ENCODE data around the gene NXF2. TPM values are rescaled to one million over a fixed set of nuclear protein-coding genes. Genes with fewer than 3 reads are reported as not detected.
A peak's percentile ranks its signal among the peaks of the same experiment; 100 is the strongest.
"Not testable (repeated sequence)": the region's sequence is repeated elsewhere in the genome, so short reads cannot be mapped to it uniquely, and the experiment has no call there.

Gene NXF2, protein sequence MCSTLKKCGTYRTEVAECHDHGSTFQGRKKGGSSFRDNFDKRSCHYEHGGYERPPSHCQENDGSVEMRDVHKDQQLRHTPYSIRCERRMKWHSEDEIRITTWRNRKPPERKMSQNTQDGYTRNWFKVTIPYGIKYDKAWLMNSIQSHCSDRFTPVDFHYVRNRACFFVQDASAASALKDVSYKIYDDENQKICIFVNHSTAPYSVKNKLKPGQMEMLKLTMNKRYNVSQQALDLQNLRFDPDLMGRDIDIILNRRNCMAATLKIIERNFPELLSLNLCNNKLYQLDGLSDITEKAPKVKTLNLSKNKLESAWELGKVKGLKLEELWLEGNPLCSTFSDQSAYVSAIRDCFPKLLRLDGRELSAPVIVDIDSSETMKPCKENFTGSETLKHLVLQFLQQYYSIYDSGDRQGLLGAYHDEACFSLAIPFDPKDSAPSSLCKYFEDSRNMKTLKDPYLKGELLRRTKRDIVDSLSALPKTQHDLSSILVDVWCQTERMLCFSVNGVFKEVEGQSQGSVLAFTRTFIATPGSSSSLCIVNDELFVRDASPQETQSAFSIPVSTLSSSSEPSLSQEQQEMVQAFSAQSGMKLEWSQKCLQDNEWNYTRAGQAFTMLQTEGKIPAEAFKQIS
- total RNA-seq (2022), result not detected in 2 replicates
- not detected for Bru-seq, nascent RNA
- not detected for BruChase-seq, experiment 1, labeled RNA remaining after a 6-hour chase
- percentile 0 among the genes with signal in this experiment for BruChase-seq, experiment 2, labeled RNA remaining after a 2-hour chase
- long read RNA-seq, result 0 reads

DNA sequence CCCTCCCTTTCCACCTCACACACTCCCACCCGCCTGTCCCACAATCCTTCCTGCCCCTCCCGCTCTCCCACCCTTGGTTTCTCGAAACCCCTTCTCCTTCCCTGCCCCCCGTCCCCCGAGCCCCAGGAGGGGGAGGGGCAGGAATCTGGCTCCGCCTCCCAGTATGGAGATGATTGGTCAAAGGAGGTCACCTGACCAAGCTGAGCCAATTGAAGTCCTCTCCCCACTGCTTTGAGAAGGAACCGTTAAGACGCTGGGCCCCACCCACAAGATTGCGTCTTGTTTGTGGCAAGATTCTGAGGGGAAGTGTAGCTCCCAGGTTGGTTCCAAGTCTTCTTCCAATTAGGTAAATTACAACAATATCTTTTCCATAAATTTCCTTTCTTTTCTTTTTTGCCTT is at the start of gene NXF2:
TSS of gene NXF2 (plus strand) at position 275 of the 400 bp plus-strand sequence. CDS start 59,912 bp downstream, outside the sequence.
- H3K9me3 Mint-ChIP-seq (ENCODE audit: low read depth, unreplicated experiment); H3K4me1 Mint-ChIP-seq (ENCODE audit: low read depth, unreplicated experiment); H3K27me3 Mint-ChIP-seq (ENCODE audit: unreplicated experiment); H3K36me3 Mint-ChIP-seq (ENCODE audit: insufficient read depth, unreplicated experiment); BruUV-seq (replicated peaks); H3K4me3 Mint-ChIP-seq (ENCODE audit: low read depth, unreplicated experiment); CTCF ChIA-PET; DNase-seq; intact Hi-C loops (cut with micrococcal nuclease; ENCODE audit: unreplicated experiment); H3K27ac Mint-ChIP-seq (ENCODE audit: unreplicated experiment): not testable (repeated sequence)

DNA sequence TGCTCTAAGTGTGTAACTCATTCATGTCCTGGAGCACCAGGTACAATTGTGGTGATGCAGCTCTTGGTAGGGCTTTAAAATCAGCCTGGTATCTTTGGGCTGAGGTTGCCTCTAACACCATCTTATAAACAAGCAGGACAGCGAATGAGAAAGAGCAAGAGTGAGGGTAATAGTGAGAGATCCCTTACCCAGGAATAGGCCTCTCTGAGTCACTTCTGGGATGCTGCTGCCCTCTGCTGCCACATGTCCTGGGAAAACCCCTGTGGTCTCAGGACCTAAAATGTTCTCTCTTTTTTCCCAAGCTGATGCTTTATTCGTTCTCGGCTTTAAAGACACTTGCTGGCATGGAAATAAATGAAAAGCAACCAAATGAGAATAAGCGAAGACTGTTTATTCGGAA is 39.0 kb upstream of the NXF2 start:
- H3K27ac Mint-ChIP-seq (ENCODE audit: unreplicated experiment); H3K4me3 Mint-ChIP-seq (ENCODE audit: low read depth, unreplicated experiment); DNase-seq; BruUV-seq (replicated peaks); intact Hi-C loops (cut with micrococcal nuclease; ENCODE audit: unreplicated experiment); CTCF ChIA-PET; H3K9me3 Mint-ChIP-seq (ENCODE audit: low read depth, unreplicated experiment); H3K36me3 Mint-ChIP-seq (ENCODE audit: insufficient read depth, unreplicated experiment); H3K4me1 Mint-ChIP-seq (ENCODE audit: low read depth, unreplicated experiment); H3K27me3 Mint-ChIP-seq (ENCODE audit: unreplicated experiment): not testable (repeated sequence)

DNA sequence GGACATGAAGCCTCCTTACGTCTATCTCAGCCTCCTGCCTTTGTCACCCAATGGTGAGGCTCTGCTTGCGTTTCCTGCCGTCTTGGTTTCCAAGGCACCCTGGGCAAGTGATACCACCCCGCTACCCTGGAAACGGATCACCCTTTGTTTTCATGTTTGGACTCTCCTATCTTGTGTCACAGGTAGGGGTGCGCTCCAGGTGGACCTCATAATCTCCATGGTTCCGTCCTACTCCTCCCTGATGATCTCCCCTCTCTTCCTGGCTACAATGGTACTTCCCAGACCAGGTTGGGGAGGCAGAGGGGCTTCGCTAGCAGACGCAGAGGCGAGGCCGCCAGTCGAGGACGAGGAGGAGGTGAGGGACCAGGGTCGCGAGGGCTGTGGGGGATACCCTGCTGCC is 32.0 kb upstream of the NXF2 start, which contains the start of gene TCP11X1:
TSS of gene TCP11X1 (plus strand) at position 316 of the 400 bp plus-strand sequence.
- H3K27me3 Mint-ChIP-seq (ENCODE audit: unreplicated experiment); H3K4me3 Mint-ChIP-seq (ENCODE audit: low read depth, unreplicated experiment); H3K36me3 Mint-ChIP-seq (ENCODE audit: insufficient read depth, unreplicated experiment); H3K27ac Mint-ChIP-seq (ENCODE audit: unreplicated experiment); intact Hi-C loops (cut with micrococcal nuclease; ENCODE audit: unreplicated experiment); BruUV-seq (replicated peaks); CTCF ChIA-PET; H3K9me3 Mint-ChIP-seq (ENCODE audit: low read depth, unreplicated experiment); H3K4me1 Mint-ChIP-seq (ENCODE audit: low read depth, unreplicated experiment); DNase-seq: not testable (repeated sequence)

DNA sequence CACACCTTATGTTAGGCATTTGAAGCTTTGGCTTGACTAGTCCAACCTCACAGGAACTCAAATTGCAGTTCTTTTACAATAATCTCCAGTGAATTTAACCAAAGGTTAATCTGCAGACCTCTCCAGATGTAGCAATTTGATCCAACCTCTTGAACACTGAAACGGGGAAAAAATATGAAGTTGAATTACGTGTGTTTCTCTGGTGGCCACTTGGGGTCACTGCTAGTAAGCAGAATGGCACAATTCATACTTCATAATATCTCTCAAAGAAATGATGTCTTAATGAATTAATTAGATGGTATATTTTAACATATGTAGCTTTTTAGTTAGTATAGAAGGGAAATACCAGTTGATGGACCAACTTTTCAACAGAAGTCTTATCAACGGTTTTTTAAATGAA is 30.5 kb upstream of the NXF2 start:
- CTCF ChIA-PET; H3K27me3 Mint-ChIP-seq (ENCODE audit: unreplicated experiment); H3K27ac Mint-ChIP-seq (ENCODE audit: unreplicated experiment); H3K4me1 Mint-ChIP-seq (ENCODE audit: low read depth, unreplicated experiment); BruUV-seq (replicated peaks); H3K36me3 Mint-ChIP-seq (ENCODE audit: insufficient read depth, unreplicated experiment); DNase-seq; H3K4me3 Mint-ChIP-seq (ENCODE audit: low read depth, unreplicated experiment); H3K9me3 Mint-ChIP-seq (ENCODE audit: low read depth, unreplicated experiment); intact Hi-C loops (cut with micrococcal nuclease; ENCODE audit: unreplicated experiment): not testable (repeated sequence)

DNA sequence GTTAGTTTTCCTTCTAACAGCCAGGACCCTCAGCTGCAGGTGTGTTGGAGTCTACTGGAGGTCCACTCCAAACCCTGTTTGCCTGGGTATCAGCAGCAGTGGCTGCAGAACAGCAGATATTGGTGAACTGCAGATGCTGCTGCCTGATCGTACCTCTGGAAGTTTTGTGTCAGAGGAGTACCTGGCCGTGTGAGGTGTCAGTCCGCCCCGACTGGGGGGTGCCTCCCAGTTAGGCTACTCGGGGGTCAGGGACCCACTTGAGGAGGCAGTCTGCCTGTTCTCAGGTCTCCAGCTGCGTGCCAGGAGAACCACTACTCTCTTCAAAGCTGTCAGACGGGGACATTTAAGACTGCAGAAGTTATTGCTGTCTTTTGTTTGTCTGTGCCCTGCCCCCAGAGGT is 11.3 kb upstream of the NXF2 start:
- H3K36me3 Mint-ChIP-seq (ENCODE audit: insufficient read depth, unreplicated experiment); CTCF ChIA-PET; H3K27ac Mint-ChIP-seq (ENCODE audit: unreplicated experiment); H3K4me3 Mint-ChIP-seq (ENCODE audit: low read depth, unreplicated experiment); DNase-seq; BruUV-seq (replicated peaks); H3K4me1 Mint-ChIP-seq (ENCODE audit: low read depth, unreplicated experiment); H3K9me3 Mint-ChIP-seq (ENCODE audit: low read depth, unreplicated experiment); intact Hi-C loops (cut with micrococcal nuclease; ENCODE audit: unreplicated experiment); H3K27me3 Mint-ChIP-seq (ENCODE audit: unreplicated experiment): not testable (repeated sequence)

DNA sequence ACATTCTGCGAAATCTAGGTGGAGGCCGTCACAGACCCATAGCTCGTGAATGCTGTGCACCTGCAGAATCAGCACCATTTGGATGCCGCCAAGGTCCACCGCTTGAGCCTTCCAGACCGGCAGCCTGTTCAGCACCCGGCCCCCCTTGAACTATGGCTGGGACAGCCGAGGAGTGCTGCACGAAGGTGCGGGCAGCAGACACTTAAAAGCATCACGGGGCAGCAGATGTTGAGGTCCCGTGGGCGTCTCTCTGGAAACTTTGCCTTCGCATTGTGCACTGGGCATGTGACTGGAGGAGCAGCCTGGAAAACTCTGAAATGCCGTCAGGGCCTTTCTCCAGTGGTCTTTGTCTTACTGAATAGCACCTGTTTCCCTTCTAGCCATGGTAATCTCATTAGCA is 6.7 kb upstream of the NXF2 start:
- H3K27ac Mint-ChIP-seq (ENCODE audit: unreplicated experiment); BruUV-seq (replicated peaks); H3K4me3 Mint-ChIP-seq (ENCODE audit: low read depth, unreplicated experiment); H3K36me3 Mint-ChIP-seq (ENCODE audit: insufficient read depth, unreplicated experiment); H3K9me3 Mint-ChIP-seq (ENCODE audit: low read depth, unreplicated experiment); H3K27me3 Mint-ChIP-seq (ENCODE audit: unreplicated experiment); intact Hi-C loops (cut with micrococcal nuclease; ENCODE audit: unreplicated experiment); DNase-seq; CTCF ChIA-PET; H3K4me1 Mint-ChIP-seq (ENCODE audit: low read depth, unreplicated experiment): not testable (repeated sequence)

DNA sequence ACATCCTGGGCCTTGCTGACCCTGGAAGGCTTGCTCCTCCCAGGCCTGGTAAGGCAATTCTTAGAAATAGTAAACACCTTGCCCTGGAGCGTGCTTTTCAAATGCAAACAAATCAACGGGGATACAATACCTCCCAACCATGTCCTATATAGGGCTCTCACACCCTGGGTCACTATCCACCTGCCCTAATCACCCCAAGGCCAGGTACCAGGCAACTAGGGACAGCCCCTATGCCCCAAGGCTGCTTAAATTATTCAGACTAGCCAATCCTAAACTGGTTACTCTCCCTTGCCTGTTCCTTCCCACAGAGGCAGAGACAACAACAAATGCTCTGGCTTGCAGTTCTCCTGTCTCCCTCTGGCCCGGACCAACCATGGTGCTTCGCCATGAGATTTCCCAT is 25.3 kb downstream of the NXF2 start:
- CTCF ChIA-PET; H3K4me1 Mint-ChIP-seq (ENCODE audit: low read depth, unreplicated experiment); H3K4me3 Mint-ChIP-seq (ENCODE audit: low read depth, unreplicated experiment); DNase-seq; BruUV-seq (replicated peaks); H3K27ac Mint-ChIP-seq (ENCODE audit: unreplicated experiment); H3K27me3 Mint-ChIP-seq (ENCODE audit: unreplicated experiment); H3K9me3 Mint-ChIP-seq (ENCODE audit: low read depth, unreplicated experiment); intact Hi-C loops (cut with micrococcal nuclease; ENCODE audit: unreplicated experiment); H3K36me3 Mint-ChIP-seq (ENCODE audit: insufficient read depth, unreplicated experiment): not testable (repeated sequence)
